NCI-H446 (cell line): ENCODE measurements around the gene RPL13.
"Not testable (repeated sequence)": the region's sequence is repeated elsewhere in the genome, so short reads cannot be mapped to it uniquely, and the experiment has no call there.

Experiments used
- DNase-seq, 2 experiments: peaks; one replicate each; lab custom pipeline; 2025; lab: John Stamatoyannopoulos, UW

RPL13 gene

DNA sequence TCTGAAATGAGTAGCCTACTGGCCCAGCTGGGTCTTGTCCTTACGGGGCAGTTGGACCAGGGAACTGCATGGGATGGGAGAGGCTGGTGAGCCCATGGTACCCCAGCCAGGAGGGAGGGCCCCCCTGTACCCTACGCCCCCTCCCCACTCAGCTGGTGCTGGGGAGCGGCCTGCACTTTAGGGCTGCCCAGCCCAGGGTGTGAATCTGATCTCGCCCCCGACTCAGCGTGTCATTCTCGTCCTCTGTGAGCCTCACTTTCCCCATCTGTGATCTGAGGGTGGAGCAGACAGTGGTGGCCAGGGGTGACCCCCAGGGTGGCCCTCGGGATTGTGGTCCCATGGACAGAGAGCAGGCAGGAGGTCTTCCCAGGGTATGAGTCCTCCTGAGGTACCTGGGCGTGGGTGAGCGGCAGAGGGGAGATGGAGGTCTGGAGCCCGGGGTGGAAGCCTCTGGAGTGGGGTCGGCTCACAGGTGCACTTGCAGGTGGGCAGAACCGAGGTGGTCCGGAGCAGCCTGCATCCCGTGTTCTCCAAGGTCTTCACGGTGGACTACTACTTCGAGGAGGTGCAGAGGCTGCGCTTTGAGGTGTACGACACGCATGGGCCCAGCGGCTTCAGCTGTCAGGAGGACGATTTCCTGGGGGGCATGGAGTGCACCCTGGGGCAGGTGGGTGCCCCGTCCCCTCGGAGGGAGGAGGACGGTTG lies 16.7 kb downstream of the RPL13 start:
- DNase-seq: no peak

- DNase-seq: no peak
These were observed 18.9 kb downstream of the RPL13 start for GRCh38 chr16:89579351-89579750.

DNA sequence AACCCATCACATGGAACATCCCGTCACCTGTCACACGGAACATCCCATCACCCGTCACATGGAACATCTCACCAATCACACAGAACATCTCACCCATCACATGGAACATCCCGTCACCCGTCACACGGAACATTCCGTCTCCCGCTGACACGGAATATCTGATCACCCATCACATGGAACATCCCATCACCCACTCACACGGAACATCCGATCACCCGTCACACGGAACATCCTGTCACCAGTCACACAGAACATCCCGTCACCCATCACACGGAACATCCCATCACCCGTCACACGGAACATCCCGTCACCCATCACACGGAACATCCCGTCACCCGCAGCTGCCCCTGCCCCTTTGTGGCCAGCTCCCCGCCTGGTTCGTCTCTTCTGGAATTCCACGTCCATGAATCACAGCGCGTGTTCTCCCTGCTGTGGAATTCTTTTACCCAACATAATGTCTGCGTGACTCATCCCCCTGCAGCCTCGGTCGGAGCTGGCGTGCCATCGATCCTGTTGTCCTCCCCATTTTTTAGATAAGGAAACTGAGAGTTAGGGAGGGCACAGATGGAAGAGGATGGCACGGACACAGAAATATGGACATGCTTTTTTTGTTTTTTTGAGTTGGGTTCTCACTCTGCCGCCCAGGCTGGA lies 20.7 kb downstream of the RPL13 start:
- no peak for DNase-seq

DNA sequence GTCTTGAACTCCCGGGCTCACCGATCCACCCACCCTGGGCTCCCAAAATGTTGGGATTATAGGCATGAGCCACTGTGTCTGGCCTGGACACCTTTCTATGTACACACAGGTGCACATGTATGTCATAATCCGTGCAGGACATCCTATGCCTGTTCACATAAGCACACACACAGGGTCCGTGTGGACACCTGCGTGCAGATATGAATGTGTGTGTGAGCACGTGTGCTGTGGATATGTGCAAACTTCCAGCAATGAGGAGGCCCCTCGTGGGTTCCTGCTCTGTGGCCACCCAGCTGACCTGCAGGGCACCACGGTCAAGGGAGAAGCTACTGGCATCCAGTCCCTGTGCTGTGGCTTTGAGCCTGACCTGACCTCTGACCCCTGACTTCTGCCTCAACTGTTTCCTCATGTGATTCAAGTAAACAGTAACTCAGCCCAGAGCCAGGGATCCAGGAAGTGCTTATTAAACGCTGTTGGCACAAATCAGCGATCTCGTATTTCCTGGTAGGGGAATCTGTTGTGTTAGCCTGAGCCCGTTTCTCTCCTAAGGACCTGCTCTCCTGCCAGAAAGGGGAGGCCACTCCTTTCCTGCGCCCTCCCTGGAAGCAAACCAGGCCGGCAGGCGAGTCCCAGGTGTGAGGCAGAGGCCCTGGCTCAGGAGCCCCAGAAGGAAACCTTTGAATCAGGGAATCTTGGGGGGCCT lies 21.5 kb downstream of the RPL13 start:
- DNase-seq: no peak

DNA sequence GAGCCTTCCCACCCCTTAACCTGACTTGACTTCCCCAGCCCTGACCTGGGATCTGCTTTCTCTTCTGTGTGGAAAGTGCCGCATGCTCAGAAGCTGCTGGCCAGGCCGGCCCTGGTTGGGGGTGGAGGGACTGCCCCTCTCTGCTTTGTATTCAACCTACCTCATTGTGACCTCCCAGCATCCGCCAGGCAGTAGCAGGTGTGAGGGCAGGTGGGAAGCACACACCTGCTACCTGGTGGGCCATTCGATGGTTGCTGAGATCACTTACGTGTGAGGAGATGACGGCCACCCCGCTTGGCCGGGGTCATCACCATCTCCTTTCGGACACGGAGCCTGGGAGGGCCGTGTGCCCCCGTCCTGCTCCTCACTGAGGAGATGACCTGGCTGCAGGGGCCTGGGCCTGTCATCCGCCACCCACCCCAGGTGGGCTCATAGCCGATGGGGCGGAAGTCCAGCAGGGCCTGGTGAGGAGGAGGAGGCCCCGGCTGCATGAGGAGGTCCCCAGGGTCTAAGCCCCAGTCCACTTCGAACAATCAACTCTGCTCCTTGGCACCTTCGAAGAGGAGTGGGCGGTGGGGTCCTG lies 22.2 kb downstream of the RPL13 start:
- DNase-seq: no peak

GRCh38 chr16:89583197-89583894 lies 22.9 kb downstream of the RPL13 start:
- no peak for DNase-seq

GRCh38 chr16:89583895-89584644 lies 23.6 kb downstream of the RPL13 start:
- no peak for DNase-seq

- DNase-seq: no peak
These were observed 24.5 kb downstream of the RPL13 start for GRCh38 chr16:89584768-89585549.

GRCh38 chr16:89586218-89586617 lies 25.7 kb downstream of the RPL13 start:
- DNase-seq: no peak

DNA sequence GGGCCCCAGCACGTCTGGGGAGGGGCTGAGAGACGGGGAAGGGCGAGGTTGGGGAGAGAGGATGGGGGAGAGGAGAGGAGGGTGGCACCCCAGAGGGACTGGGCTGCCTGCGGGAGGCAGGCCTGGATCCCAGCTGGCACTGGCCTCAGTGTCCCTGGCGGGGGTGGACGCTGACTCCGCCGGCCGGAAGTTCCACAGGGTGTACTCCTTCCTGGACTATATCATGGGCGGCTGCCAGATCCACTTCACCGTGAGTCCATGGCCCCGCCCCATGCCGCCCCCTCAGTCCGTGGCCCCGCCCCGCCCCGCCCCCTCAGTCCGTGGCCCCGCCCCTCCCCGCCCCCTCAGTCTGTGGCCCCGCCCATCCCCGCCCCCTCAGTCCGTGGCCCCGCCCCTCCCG lies 26.4 kb downstream of the RPL13 start:
- peak in 1 of 2 experiments; percentile 12 for DNase-seq

- DNase-seq: not testable (repeated sequence)
These were observed 27.2 kb downstream of the RPL13 start for GRCh38 chr16:89587676-89588075.

GRCh38 chr16:89588413-89589109 lies 28.1 kb downstream of the RPL13 start:
- DNase-seq: no peak

- DNase-seq: no peak
These were observed 28.9 kb downstream of the RPL13 start for GRCh38 chr16:89589241-89589926.

- DNase-seq: no peak
These were observed 33.4 kb downstream of the RPL13 start for GRCh38 chr16:89593841-89594240.

GRCh38 chr16:89595330-89596060 lies 35.0 kb downstream of the RPL13 start:
- no peak for DNase-seq

DNA sequence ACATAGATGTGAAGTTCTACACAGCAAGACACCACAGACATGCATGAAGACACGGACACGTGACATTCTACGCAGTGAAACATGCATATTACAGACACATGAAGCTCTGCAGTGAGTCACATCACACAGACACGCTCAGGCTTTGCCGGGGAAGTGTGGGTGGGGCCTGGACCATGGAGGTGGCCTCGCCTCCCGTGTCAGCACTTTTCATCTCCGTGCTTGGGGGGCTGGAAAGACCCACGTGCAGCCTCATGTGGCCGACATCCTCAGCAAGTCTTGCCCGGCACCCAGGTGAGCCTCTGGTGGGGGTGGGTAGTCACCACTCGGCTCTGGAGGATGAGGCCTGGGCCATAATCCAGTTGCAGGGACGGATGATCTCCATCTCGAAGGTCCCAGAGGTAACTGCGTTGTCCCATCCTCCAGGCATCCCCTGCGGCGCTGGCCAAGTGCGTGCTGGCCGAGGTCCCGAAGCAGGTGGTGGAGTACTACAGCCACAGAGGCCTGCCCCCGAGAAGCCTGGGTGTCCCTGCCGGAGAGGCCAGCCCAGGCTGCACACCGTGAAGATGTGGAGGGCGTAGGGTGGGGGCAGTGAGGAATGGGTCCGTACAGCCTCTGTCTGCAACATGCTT lies 35.7 kb downstream of the RPL13 start:
- no peak for DNase-seq

DNA sequence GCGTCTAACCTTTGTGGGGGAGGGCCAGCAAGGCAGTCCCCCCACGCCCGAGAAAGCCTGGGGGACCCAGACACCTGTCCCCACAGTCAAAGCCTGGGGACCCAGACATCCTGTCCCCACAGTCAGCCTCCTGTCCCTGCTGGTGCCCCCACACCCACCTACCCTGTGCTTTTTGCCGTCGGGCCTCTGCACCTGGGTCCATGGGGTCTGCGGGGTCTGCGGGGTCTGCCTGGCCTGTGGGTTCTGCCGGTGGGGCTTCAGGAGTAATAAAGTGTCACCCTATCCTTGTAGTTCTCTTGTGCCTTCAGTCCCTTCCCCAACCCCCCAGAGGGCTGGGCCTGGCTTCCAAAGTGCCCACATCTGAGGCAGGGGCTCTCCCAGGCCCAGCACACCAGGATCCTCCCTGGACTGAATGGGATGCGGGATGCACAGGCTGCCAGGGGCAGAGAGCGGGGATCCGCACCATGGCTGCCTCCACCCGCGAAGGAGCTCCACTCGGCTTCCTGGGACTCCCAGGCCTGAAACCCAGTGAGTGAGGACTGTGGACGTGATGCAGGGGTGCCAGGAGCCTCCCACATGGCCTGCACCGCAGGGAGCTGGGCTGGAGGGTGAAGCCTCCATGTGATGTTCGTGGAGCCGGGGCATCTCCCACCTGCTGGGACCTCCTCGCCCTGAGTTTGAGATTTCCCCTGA lies 36.6 kb downstream of the RPL13 start:
- no peak for DNase-seq

- peak; percentile 23 to 54 for DNase-seq
These were observed 37.7 kb downstream of the RPL13 start for GRCh38 chr16:89598199-89598598.
